Testis (tissue), 3 donors: Measurements from ENCODE around the gene CREBBP. TPM values are rescaled to one million over a fixed set of nuclear protein-coding genes. Genes with fewer than 3 reads are reported as not detected.

Source experiments
- DNase-seq: peaks from one replicate; pipeline ENCODE4 v3.0.0-alpha.2; 2019
- H3K27ac ChIP-seq, 2 donors: fragments of 200-600 bp; sonication (generic); one replicate each; pipeline ENCODE4 v1.5.1; 2019
- H3K27me3 ChIP-seq: fragments of 200-600 bp; sonication (generic); one replicate; pipeline ENCODE4 v1.5.1; 2019
- H3K36me3 ChIP-seq: fragments of 200-600 bp; sonication (generic); one replicate; pipeline ENCODE4 v1.5.1; 2017; ENCODE audit warnings: low read depth; ENCODE audit errors: missing control alignments
- H3K4me1 ChIP-seq: fragments of 200-600 bp; sonication (generic); one replicate; pipeline ENCODE4 v1.5.1; 2019
- H3K4me3 ChIP-seq, 2 donors: fragments of 200-600 bp; sonication (generic); one replicate each; pipeline ENCODE4 v1.5.1; 2017 to 2019
- H3K9me3 ChIP-seq: fragments of 200-600 bp; sonication (generic); one replicate; pipeline ENCODE4 v1.5.1; 2017
- CTCF ChIP-seq, 3 experiments: fragments of 450-650 bp in 2 of 3; fragments of 200-600 bp in 1 of 3; sonication (generic) in 1 of 3; IDR thresholded peaks; one replicate each; pipeline ENCODE4 v1.5.1; 2016 to 2019; ENCODE audit warnings: antibody characterized with exemption in 3 of 3, mild to moderate bottlenecking in 2 of 3, moderate library complexity in 1 of 3
- POLR2A ChIP-seq: fragments of 450-650 bp; IDR thresholded peaks from one replicate; pipeline ENCODE4 v1.6.1; 2017; ENCODE audit warnings: antibody characterized with exemption, mild to moderate bottlenecking, moderate library complexity
- WGBS, 2 donors: methylation state at CpG; one replicate each; pipeline ENCODE4 v1.1.5; 2018; 5-methylcytosine and 5-hydroxymethylcytosine counted together
- intact Hi-C: fragments of 100-400 bp; cut with DNase I; formaldehyde crosslinking; loops from one replicate; pipeline ENCODE4 v1.15.1; 2023; ENCODE audit warnings: low total_unique reads
- polyA plus RNA-seq: library from polyadenylated mRNA; stranded (reverse); fragments of 350-450 nt; fragmentation: Illumina TruSeq; extraction: RNeasy Lipid Tissue Mini Kit (QIAGEN cat#74804); gene quantifications from one replicate; pipeline ENCODE4 v1.2.3, GENCODE V29; 2014; ENCODE audit warnings: low read depth, low replicate concordance; ENCODE audit not compliant: insufficient read depth
- total RNA-seq, 2 donors: library from RNA; depleted of rRNA; stranded (reverse); fragments of >200 nt; gene quantifications; one replicate each; pipeline ENCODE4 v1.2.3, GENCODE V29; 2016

The CREBBP gene
- total and polyA plus RNA-seq, 3 donors from 2014 or later: 86.0 to 185 (median 141) TPM

- Histone ChIP-seq H3K27ac (no peak overlapping the region), H3K4me1 (peaks cover 34% of the 10 kb centered on the region), H3K36me3 (no peaks in the 10 kb centered on the region), H3K9me3 (no peaks in the 10 kb centered on the region), H3K4me3 (no peak overlapping the region), H3K27me3 (no peaks in the 10 kb centered on the region)
- TF ChIP-seq CTCF (IDR thresholded peaks at IDR 0.05): no peak
- TF ChIP-seq POLR2A: no peak
- DNase-seq: no peak
- 49 to 52% methylated on average over 12 of the region's 12 CpGs for whole genome bisulfite sequencing, 2 donors
- intact Hi-C loops: no loop called here
These were observed 18.6 kb downstream of the CREBBP start for GRCh38 chr16:3861808-3862451.

- 89 to 96% methylated on average over 6 to 7 of the region's 7 CpGs for WGBS, 2 donors
- TF ChIP-seq CTCF (IDR thresholded peaks at IDR 0.05) (no peak), POLR2A (no peak)
- Histone ChIP-seq H3K36me3 (no peaks in the 10 kb centered on the region), H3K4me3 (no peak overlapping the region), H3K27ac (no peak overlapping the region), H3K9me3 (no peaks in the 10 kb centered on the region), H3K4me1 (peaks cover 43% of the 10 kb centered on the region), H3K27me3 (no peaks in the 10 kb centered on the region)
- DNase-seq: no peak
- intact Hi-C loops: no loop called here
These were observed 20.6 kb downstream of the CREBBP start for GRCh38 chr16:3859889-3860288.

- TF ChIP-seq CTCF (IDR thresholded peaks at IDR 0.05): no peak
- no peak for TF ChIP-seq POLR2A
- intact Hi-C loops: no loop called here
- H3K27me3 ChIP-seq: no peaks in the 10 kb centered on the region
- no peak for DNase-seq
- H3K36me3 ChIP-seq: no peaks in the 10 kb centered on the region
- H3K9me3 ChIP-seq: no peaks in the 10 kb centered on the region
- H3K4me1 ChIP-seq: peaks cover 47% of the 10 kb centered on the region
- H3K4me3 ChIP-seq: no peak overlapping the region
- H3K27ac ChIP-seq: no peak overlapping the region
These were observed 21.7 kb downstream of the CREBBP start for GRCh38 chr16:3858801-3859200.

- Histone ChIP-seq H3K27ac (no peak overlapping the region), H3K36me3 (no peaks in the 10 kb centered on the region)
- WGBS, 2 donors: 59 to 69% methylated on average over 11 to 12 of the region's 12 CpGs
These were observed 23.1 kb downstream of the CREBBP start for GRCh38 chr16:3857189-3858043.

More at GRCh38 chr16:3857189-3858043, 23.1 kb downstream of the CREBBP start:
- no peak for DNase-seq
- no peaks in the 10 kb centered on the region for H3K9me3 ChIP-seq
- H3K27me3 ChIP-seq: no peaks in the 10 kb centered on the region
- no peak overlapping the region for H3K4me3 ChIP-seq
- intact Hi-C loops: no loop called here
- no peak for TF ChIP-seq CTCF (IDR thresholded peaks at IDR 0.05)
- peaks cover 40% of the 10 kb centered on the region for H3K4me1 ChIP-seq
